HG03280 (cell line): ENCODE results near the gene ASTN2.

ENCODE experiments used
- ATAC-seq: cut with Tn5 transposase; IDR thresholded peaks from one replicate; pipeline ENCODE4 v1.9.1; 2021; ENCODE audit warnings: mild to moderate bottlenecking, moderate library complexity; ENCODE audit not compliant: unreplicated experiment

ASTN2 gene

GRCh38 chr9:117303643-117304230 is 111.1 kb downstream of the ASTN2 start:
- no peak for ATAC-seq

GRCh38 chr9:117302487-117302886 is 112.4 kb downstream of the ASTN2 start:
- ATAC-seq: no peak

- no peak for ATAC-seq
Measured at GRCh38 chr9:117300371-117301110, 114.3 kb downstream of the ASTN2 start.

- ATAC-seq: no peak
Measured at GRCh38 chr9:117296453-117296852, 118.4 kb downstream of the ASTN2 start.

- no peak for ATAC-seq
Measured at GRCh38 chr9:117293206-117294114, 121.4 kb downstream of the ASTN2 start.

GRCh38 chr9:117290856-117291622 is 123.8 kb downstream of the ASTN2 start:
- ATAC-seq: no peak

- no peak for ATAC-seq
Measured at GRCh38 chr9:117290306-117290840, 124.5 kb downstream of the ASTN2 start.

GRCh38 chr9:117286245-117286644 is 128.6 kb downstream of the ASTN2 start:
- no peak for ATAC-seq

- ATAC-seq: no peak
Measured at GRCh38 chr9:117284414-117284813, 130.4 kb downstream of the ASTN2 start.

GRCh38 chr9:117282541-117282940 is 132.3 kb downstream of the ASTN2 start:
- ATAC-seq: no peak

- no peak for ATAC-seq
Measured at GRCh38 chr9:117278471-117279035, 136.3 kb downstream of the ASTN2 start.

GRCh38 chr9:117278020-117278419 is 136.8 kb downstream of the ASTN2 start:
- ATAC-seq: no peak

GRCh38 chr9:117276444-117276843 is 138.4 kb downstream of the ASTN2 start:
- ATAC-seq: no peak

- no peak for ATAC-seq
Measured at GRCh38 chr9:117273612-117274011, 141.2 kb downstream of the ASTN2 start.

- no peak for ATAC-seq
Measured at GRCh38 chr9:117268847-117269446, 145.9 kb downstream of the ASTN2 start.

GRCh38 chr9:117266855-117267497 is 147.9 kb downstream of the ASTN2 start:
- ATAC-seq: no peak

GRCh38 chr9:117265253-117265652 is 149.6 kb downstream of the ASTN2 start:
- ATAC-seq: no peak

- no peak for ATAC-seq
Measured at GRCh38 chr9:117258184-117258866, 156.5 kb downstream of the ASTN2 start.

GRCh38 chr9:117253261-117253660 is 161.6 kb downstream of the ASTN2 start:
- no peak for ATAC-seq
